Measurements from ENCODE around the gene NISCH.

The NISCH gene

GRCh38 chr3:52529376-52530333, 74.3 kb downstream of the NISCH start:
- no peak for DNase-seq

DNA sequence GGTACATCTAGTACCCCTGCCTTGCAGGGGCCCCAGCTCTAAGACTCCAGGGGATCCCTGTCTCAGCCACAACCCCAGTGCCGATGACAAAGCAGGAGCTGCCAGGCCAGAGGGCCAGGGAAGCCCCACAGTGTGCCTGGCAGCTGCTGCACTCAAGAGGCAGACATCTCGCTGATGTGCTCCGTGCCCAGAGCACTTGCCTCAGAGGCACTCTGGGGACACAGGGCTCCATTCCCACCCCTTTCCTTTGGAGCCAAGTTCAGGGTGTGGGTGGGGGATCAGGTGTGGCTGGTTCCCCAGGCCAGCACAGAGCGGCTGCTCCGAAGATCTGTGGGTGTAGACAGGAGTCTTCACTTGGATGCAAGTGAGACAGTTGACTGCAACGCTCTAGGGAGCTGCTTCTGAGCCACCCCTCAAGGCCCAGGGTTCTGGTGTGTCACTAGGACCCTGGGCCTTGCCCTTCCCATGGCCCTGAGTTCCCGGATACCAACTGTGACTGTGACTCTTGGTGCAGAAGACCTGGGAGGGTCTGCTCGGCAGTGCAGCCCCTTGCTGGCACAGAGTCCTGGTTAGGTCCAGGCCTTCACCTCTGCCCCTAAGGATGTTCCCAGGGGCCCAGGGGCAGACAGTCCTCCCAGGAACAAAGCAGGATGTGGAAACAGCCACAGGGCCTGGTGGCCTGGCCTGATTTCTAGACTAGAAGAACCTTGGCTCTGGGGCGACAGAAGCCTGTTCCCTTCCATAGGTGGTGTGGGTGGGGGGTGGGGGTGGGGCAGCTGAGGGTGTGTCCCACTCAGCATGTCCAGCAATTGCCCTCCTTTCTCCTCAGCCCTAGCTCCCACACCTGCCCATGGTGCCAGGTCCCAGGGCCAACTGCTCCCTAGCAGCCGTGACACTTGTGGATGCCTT, 75.8 kb downstream of the NISCH start:
- no peak for DNase-seq

DNA sequence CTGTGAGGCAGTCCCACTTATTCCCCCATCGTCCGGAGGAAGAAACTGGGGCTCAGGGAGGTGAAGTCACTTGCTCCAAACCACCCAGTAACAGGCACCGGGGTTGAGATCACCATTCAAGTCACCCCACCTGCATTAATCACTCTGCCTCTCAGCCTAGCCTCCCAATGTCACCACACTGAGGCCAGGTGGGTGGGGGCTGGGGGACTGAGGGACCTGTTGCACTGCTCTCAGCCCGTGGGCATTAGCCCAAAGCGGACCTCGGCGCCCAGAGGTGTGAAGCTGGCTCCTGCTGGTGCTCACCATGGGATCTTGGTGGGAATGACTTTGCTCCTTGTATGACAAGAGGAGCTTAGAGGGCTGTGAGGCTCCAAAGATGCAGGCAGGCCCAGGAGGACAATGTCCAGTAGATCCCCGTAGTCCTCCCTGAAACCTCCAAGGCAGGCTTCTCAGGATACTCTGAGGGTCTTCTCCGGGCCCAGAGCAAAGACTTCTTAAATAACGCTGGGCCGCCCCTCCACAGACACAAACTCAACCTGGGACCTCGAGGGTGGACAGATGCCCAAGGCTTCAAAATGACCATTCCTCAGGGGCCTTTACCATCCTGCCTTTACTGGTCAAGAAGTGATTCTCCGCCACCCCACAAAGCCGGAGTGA, 76.6 kb downstream of the NISCH start:
- DNase-seq: no peak

- peak; percentile 45 for DNase-seq
These were observed 77.1 kb downstream of the NISCH start for GRCh38 chr3:52532517-52532837.

DNA sequence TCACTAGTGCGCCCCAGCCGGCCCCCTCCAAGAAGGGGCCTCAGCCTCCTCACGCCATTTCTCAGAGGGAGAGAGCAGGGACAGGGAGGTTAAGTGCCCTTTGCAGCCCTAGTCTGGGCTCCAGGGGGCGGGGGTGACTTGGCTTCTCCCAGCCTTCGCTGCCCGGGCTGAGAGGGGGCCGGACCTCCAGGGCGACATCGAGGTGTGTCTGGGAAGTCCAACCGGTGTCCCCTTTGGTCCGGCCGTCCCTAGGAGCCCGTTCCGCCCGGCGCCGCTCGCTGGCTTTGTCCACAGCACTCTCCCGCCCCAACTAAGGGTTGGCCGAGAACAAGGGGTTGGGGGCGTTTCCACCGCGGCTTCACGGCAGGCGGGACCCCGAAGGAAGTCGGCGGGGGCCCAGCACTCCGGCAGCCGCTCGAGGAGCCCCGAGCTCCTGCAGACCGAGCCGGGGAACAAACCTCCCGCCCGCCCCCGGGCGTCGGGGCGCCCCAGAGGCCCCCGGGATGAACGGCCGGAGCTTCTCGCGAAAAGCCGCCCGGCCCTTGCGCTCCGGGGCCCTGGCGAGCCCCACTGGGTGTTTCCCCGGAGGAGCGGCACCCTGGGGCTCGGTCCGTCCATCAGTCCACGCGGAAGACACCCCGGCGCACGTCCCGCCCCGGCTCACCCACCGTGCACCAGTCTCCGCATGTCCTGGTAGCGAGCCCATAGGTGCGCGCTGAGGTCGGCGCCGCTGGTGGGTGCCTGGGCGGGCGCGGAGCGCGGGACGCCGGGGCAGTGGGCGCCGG, 77.6 kb downstream of the NISCH start:
- DNase-seq: peak; percentile 14

GRCh38 chr3:52533623-52534280, 78.3 kb downstream of the NISCH start, which contains the start of gene NT5DC2:
NT5DC2 (minus strand) TSS chr3:52533857; CDS start chr3:52533737, 120 bp downstream.
- DNase-seq: peak; percentile 84

GRCh38 chr3:52534281-52535183, 79.1 kb downstream of the NISCH start:
- DNase-seq: peak; percentile 56

GRCh38 chr3:52535411-52536111, 80.2 kb downstream of the NISCH start:
- no peak for DNase-seq

DNA sequence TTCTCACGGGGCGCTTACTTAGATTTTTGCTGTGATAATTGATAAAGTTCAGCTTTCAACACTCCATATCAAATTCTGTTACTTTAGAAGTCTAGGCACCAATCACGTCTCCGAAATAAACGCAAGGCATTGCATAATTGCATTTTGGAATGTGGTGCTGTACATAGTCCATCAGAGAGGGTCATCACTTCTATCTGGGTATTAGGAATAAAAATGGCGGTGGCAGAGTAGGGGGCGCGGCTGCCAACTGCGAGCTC, 80.6 kb downstream of the NISCH start:
- no peak for DNase-seq

GRCh38 chr3:52536369-52537164, 81.2 kb downstream of the NISCH start, which contains the start of gene UQCC5:
UQCC5 (plus strand) TSS chr3:52536605; CDS start chr3:52536756, 151 bp downstream.
- DNase-seq: peak; percentile 99

GRCh38 chr3:52537165-52537620, 81.8 kb downstream of the NISCH start:
- no peak for DNase-seq

DNA sequence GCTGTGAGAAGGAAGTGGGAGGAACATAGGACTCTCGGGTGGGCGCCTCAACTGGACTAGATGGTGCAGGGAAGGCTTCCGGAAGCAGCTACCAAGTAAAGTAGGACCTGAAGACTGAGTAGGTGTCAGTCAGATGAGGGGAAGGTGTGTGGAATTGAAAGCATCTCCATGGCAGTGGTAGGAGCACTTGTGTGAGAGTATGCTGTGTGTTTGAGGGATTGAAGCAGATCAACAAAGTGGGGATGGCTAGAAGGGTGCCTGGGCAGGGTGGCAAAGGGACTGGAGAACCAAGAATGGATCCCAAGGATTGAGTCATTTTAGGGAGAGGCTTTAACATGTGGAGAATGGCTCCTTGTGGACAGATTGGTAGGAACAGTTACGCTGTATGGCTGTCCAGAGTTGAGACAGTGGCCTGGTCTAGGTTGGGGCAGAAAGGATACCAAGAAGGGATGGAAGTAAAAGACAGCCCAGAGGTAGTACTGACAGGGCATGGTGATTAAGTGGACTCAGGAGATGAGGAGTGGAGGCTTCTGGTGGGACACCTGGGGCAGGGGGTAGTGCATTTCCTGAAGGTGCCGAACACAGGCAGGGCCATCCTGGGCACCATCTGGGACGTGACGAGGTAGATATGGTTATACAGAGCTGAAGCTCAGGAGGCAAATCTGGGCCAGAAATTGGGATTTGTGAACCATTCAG, 82.5 kb downstream of the NISCH start:
- DNase-seq: no peak

- DNase-seq: no peak
These were observed 83.7 kb downstream of the NISCH start for GRCh38 chr3:52539010-52539653.

DNA sequence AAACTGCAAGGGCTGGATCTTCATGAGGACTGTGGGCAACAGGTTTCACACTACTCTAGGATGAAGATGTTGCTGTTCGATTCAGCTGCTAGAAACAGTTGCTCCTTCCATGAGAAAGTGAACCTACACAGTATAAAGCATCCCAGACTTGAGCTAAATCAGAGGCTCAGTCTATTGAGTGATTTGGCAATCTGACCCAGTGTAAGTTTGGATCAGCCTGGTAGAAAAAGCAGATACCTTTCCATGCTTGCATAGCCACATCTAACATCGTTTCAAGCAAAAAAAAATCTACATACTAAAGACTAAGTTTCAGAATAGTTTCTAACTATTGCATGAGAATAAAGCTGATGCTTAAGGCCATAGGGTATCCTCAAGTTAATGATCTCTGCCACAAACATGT, 85.6 kb downstream of the NISCH start:
- no peak for DNase-seq

All from fibroblast of skin of right quadriceps (primary cell).